ENCODE results near the gene ATP10B.

Gene ATP10B

DNA sequence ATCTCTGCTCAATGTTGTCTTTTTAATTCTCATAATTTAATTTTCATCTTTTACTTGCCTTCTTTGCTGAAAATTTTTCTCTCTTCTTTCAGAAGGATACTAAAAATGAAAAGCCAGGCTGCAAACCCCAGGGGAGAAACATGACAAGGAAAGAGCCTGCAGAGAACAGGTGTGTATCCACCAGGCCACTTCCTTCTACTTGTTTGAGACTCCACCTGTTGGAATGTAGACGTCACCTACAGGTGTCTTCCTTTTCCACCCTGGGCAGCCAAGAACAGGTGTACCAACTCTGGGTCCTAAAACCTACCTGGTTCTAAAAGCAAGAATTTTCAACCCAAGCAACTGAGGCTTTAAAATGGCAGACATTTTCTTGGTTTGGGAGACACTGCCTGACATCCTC is 166.8 kb downstream of the ATP10B start:
- no peak for DNase-seq

DNA sequence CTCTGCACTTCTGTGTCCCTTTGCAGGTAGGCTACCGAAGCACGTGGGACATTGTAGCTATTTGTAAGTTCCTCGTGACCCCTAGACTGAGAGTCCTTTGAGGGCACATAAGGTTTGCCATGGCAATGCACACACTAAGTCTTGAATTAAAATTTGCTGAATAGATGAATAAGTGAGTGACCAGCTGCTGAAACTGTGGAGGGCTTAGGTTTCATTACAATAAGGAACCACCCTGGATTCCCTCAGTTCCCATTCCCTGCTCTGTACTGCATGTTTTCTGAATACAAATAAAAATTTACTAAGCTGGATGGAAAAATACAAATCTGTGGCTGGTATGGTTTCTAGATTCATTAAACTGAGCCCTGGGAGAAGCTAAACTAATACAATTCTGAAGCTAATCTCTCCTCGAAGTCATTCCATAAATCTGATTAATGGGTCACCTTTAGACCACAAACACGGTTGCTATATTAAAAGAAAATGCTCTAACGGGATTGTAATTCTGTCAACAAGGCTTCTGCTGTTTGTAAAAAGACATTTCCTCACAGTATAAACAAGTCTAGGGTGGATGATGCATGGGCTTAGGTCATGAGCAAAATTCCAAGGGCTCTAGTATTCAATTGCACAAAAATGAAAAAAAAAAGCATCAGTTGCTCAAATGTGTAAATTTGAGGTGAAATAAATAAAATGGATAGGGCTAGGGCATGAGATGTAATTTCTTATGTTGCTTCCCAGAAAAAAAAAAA is 172.3 kb downstream of the ATP10B start:
- DNase-seq = no peak

DNA sequence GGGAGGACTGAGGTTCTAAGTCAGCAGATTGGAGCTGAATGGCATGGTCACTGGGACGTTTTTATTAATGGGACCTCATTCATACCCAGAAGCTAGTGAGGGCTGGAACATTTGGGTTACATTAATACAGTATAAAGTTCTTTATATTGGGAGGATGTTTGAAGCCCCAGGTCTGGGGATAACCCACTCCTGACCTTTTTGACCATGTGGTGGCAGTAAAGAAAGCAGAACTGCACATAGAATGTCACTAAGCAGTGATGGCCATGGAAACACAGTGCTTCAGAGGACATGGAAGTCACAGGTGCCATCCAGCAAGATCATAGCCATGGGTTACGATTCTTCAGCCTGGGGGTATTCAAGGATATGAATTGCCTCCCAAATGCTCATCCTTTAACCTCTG is 176.0 kb downstream of the ATP10B start:
- DNase-seq = no peak

DNA sequence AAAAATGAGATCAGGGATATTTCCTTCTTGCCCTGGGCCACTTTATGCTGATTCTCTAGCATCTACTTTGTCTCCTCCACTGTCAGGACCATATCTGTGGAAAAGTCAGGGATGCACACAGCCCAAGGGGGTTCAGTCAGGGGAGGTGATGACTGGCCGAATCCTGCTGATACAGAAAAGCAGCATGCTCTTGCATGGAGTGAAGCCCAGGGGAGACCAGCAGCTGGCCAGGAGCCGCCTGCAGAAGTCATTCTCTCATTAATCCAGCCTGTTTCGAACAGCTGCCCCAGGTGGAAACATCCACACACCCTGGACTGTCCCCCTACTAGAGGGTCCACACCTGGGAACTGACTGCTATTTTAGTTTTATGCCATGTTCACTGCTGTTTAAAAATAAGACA is 177.1 kb downstream of the ATP10B start:
- DNase-seq = no peak

DNA sequence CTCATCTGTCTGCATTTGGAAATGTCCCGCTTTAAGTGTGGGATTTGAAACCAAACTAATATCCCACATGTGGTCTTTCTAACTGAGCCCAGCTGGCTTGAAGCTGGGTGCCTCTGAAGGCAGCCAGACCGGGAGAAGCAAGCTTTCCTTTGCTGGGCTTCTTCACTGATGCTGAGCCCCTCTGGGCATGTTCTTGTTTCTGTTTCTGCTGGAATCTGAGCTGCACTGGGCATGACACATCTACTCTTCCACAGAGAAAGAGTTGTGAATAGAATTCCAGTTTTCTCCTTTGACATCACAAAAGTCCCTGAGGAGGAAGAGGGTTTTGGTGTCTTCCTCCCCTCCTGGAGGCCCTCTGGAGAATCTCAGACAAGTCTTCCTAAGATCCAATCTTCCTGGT is 179.5 kb downstream of the ATP10B start:
- no peak for DNase-seq

DNA sequence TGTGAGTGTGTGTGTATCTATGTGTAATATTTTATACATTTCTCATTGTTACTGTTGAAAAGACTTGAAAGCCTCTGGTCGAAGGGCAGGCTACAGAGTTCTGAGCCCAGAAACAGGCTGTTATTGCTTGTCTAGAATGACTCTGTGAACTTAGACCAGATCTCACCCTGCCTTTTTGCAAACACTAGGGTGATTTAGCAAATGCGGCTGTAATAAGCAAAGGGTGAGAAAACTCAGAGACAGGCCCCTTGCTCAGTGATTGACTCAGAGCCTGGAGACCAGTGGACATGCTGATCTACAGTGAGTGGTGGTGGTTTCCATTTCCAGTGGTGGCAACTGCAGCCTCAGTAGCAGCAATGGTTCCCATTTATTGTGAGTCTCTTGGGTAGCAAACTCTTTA is 183.7 kb downstream of the ATP10B start:
- DNase-seq = no peak

DNA sequence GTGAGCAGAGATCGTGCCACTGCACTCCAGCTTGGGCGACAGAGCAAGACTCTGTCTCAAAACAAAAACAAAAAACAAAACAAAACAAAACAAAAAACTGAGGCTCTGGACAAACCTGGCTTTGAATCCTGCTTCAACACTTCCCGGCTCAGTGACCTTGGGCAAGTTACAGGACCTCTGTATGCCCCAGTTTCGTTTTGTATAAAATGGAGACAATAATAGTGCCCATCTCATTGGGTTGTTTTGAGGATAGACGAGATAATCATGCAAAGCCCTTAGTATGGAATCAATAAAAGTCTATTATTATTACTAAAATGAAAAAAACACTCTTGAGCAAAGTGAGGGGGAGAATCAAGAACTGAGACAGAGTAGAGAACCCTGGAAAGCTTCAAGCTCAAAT is 184.9 kb downstream of the ATP10B start:
- no peak for DNase-seq

DNA sequence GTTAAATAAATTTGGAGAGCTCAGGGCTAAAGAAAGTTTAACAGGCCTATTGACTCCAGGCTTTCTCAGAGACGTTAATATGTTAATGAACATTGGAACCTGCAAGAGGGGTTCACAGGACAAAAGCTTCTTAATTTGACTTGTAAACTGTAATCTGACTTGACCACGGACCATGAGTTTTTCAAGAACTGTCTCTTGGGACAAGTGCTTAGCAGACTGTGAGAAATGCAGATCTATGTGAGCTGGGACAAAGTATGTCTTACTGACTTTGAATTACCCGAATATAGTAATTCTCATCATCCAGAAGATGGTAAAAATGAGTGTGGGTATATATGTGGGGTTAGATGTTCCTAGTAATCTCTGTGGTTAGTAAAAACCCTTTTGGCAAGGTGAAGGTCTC is 186.6 kb downstream of the ATP10B start:
- DNase-seq = no peak

DNA sequence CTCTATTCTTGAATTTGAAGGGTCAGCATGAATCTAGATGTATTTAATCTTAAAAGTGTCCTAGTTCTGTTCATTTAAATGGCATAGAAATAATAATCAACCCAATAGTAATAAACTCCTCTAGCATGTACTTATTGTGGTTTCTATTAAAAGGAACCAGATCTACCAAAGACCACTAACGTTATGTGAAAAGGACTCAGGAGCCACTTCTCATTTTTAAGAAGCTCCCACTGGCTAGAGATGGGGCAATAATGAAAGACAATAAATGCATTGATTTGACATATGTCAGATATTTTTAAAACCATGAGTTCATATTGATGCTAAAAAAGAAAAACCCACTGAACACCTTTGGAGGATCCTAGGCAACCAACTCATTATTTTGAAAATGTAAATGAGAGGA is 191.9 kb downstream of the ATP10B start:
- DNase-seq = no peak

DNA sequence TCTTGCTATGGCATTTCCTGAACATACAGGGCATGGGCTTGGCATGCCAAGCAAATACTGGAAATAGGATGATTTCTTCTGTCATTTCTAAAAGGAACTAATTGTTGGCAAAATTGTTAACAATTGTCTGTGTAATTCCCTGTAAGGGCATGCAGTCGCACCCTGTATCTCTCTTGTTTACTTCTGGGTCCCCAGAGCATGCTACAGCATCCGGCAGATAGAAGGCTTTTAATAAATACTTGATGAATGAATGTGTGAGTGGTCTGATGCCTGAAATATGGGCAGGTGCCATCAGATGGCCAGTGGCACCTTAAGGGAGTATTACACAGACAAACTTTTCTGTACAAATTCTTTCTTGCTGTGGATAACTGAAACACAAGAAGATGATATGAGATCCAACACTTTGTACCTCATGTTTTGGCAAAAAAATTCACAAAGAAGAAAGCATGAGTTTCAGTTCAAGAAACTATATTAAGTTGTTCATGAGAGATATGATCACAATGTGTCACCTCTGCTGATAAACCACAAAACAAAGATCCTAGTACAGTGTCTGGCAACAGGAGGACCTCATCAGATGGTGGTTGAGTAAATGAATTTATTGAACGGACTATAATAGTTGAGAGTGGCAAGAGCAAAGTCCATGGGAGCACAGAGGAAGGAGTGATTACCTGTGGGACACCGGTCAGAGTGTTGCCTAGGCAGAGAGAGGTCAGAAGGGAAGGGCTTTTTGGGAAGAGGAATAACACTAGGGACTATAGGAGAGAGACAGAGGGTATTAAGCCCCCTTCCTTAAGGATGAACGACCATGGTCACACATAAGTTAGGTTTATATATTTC is 194.2 kb downstream of the ATP10B start:
- DNase-seq = no peak

DNA sequence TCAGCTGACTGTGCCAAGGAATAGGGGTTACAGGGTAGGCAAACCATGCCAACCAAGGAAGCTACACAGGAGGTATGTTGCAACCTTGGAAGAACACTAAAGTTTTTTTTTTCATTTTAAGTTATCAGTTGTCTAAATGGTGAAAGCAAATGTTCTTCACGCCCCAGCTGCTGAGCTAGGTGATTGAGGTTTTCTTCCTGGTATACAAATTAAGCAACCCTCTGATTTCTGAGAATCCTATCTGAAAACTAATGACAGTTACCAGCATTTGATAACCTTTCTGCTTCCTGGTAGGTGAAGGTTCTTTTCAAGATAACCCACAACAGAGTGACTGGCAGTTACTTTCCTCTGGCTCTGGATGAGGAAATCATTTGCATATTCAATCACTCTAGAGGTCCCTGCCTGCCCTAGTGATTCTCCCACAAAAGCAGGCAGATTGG is 194.9 kb downstream of the ATP10B start:
- DNase-seq = no peak

DNA sequence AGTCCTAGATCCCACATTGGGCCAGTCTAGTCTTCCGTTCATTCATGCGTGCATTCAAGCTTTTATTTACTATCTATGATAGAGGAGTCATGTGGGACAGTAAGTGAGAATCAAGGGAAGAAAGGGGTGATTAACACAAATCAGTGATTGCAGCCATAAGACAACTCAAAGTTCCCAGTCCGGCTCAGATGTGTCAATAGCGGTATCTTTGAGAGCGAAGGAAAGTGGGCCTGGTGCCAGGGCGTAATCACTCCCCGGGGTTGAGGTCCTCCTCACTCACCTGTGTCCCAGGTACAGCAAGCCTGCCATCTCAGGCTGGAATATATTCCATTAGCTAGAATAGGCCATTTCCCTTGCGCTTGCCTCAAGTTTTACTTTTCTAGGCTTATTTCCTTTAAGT is 196.3 kb downstream of the ATP10B start:
- no peak for DNase-seq

DNA sequence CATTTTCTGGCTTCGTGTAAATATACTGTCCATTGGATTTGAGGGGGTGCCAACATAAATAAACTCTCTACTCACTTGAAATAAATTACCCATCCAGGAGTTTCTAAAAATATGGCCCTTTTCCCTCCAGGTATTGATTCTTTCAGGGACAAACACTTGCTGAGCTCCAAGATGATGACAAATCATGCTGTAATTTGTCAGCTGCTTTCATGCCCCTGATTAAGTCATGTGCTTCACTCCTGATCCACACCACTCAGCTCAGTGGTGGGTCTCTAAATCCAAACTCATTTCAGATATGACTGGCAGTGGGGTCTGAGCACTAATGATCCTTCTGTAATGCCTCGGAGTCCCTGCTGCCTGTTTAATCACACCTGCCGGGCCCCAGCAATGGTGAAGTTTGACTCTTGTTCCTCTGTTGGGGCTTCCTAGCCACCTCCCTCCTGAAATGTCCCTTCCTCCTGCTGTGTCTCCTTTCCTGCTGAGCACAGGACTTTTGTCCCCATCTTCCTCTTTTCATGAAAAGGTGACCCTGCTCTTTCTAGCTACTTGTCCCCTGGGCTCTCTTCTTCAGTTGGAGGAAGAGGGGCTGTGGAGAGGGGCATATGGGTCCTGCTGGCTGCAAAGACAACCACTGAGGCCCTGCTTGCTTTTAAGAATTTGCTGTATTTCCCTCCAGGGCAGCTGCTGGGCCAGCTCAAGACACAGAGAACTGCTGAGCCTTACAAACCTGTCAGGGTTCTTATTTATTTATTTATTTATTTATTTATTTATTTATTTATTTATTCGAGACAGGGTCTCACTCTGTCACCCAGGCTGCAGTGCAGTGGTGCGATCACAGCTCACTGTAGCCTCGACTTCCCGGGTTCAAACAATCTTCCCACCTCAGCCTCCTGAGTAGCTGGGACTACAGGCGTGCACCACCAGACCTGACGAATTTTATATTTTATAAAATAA is 200.0 kb downstream of the ATP10B start:
- DNase-seq = no peak

DNA sequence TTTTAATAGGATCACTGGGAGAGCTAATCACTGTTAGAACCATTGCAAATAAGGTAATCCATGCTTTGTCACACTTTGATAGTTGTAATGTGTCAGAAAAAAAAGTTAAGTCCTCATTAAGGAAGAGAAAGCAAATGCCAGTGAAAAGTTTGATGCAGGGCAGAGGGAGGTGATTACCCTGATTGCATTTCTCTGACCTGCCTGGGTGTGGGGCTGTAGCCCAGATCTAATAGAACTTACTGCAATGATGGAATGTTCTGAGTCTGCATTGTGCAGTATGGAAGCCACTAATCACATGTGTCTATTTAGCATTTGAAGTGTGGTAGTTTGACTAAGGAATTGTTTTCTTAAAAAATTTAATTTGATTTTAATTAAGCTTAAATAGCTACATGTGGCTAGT is 202.7 kb downstream of the ATP10B start:
- no peak for DNase-seq

DNA sequence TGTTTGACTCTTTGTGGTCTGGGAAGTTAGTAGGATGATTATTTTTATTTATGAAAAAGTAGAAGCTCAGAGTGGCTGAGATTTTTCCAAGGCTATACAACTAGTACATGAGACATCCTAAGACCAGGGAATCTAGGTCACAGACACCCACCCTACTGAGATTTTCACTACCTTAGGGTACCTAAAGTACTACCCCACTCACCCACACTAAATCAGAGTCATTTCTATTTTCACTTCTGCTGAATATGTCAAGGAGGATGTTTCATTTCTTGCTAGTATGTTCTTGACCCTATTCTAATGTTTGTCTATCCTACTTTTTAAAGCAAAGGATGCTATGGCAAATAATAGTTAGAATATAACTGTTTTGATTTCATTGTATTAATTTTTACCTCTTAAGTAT is 206.0 kb downstream of the ATP10B start:
- no peak for DNase-seq

DNA sequence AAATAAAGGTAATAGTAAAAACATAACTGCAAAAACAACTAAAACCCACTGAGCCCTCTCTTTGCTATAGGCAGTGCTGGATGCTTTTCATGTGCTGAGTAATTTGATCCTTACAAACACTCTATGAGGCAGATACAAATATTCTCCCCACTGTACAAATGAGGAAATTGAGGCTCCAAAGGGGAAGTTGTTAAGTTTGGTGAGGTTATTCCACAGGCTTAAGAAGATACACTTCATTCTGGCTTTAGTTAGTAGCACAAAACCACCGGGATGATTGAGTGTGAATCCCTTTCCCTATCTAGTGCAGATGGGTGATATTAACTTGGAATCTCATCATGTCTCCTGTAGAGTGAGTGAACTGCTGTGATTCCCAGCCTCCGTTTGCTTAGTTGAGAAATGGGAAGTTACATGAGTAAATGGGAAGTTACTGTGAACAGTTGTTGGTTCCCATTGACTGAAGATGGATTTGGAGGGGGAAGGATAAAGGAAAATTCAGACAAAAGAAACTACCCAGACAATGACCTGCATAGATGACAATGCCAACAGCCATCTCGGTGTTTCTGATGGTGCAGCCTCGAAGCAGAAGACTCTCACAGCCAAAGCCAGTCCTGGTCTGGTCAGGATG is 208.3 kb downstream of the ATP10B start:
- DNase-seq = no peak

DNA sequence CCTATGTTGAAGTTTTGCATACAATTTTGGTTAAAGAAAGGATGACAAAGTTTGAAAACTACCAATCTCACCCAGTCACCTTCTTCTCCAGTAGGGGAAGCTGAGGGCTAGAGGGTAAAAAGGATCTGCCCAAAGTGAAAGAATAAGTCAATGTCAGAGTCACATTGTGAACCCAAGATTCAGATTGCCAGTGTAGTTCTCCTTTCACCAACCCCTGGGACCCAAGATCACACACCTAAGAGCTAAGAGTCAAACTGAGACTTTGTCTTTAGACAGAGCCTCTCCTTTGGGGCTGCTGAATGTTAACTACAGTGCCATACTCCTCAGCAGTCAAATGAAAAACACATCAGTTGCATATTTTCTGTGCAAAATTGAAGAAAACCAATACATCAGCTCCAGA is 210.6 kb downstream of the ATP10B start:
- DNase-seq = no peak

DNA sequence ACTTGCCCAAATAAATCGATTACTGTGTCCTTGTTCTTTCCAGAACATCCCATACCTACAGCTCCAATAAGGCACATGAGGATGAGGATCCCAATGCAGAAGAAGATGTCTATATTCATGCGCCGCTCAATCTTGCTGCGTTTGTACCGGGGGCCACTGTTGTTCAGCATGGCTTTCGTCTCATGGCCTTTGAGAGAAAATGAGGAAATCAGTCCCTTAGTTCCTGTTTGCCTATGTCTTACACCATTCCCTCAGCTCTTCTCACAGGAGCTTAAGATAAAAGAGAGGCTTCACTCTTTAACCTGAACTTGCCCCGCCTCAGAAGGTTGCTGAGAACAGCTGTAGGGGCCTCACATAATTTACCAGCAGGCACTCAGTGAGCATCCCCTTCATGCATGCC is 211.6 kb downstream of the ATP10B start:
- no peak for DNase-seq

DNA sequence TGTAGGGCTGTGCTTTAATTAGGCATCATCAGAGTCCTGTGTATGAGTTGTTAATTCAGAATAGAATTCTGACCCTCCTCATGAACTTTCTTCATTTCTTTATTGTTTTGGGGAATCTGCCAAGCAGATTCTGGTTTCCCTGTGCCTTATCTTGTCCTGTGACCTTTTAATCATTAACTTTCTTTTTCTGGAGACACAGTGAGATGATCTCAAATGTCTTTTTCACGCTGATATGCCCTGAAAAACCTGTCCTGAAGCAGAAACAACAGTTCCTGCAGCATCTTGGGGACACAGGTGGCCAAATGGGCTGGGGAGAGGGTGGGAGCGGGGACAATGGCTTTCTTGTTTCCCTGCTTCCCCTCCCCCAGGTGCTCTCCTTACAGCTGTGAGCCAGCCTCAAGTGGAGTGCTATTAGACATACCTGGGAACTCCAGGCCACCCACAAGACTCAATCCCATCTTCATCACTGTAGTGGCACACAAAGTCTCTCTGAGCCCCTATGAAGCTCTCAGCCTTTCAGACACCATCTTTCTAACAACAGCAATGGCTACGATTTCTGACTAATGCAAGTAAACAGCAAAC is 213.8 kb downstream of the ATP10B start:
- DNase-seq = no peak

DNA sequence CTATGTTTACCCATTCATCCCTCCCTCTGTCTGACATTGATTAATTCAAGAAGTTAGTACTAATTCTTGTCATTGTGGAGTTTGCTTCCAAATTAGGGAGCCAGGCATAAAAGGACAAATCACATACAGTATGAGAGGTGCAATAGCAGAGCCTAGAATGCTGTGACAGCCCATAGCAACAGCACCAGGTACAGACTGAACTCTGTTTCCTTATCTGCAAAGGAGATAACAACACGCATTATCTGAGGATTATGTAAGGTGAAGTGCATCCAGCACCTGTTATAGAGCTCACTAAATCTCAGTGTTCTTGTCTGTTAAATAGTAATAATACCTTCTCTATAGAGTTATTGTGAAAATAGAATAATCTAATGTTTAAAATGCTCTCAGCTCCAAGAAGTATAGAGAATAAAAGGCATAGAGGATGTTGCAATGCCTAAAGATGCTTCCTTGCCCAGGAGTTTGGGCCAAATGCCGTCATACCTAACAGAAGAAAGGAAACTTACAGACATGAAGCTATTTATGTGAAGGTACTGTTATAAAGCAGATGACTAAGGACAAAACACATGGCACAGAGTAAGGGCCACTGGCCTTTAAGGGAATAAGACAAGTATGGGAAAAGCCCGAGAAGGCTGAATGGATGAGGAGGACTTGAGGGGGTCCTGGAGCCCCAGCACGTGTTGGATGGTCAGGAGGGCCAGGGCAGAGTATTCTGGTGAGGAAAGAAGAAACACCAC is 214.5 kb downstream of the ATP10B start:
- no peak for DNase-seq

DNA sequence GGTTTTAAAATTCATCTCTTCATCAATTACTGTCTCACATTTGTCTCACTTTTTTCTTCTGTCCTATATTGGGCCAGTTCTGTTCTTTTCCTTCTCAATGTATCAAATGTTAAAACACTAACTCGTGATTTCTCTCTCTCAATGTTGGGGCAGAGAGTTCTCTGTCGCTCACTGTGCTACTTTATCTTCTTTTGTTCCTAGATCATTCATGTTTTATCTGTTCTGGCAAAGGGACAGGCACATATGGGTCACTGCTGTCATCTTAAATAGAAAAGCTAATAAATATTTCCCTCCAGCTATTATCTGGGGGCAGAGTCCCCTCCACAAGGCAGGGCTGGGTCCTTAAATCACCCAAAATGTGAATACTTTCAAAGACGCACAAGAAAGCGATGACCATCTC is 216.3 kb downstream of the ATP10B start:
- no peak for DNase-seq

DNA sequence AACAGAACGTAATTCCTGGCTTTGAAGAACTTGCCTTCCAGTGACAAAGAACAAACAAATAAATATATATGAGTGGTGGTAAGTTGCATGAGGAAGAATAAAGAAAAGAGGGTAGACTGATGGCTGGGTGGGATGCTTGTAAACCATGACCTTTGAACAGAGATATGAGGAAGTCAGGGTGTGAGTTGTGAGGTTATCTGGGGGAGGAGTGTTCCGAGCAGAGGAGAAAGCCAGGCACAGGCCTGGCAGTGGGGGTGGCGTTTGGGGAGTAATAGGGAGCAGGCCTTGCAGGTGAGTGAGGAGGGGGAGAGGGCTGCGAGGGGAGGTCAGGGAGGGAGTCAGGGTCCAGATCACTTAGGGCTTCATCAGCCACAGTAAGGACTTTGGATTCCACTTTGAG is 217.0 kb downstream of the ATP10B start:
- DNase-seq = no peak

Data from NCI-H510A treated with DMSO at 0.1 percent for 48 hours (cell line).